SHP77 treated with DMSO at 0.1 percent for 48 hours (cell line): ENCODE data around the gene NDUFAF2.

Source experiments
- DNase-seq: peaks from one replicate; lab custom pipeline; 2025; lab: John Stamatoyannopoulos, UW

The NDUFAF2 gene

GRCh38 chr5:61123145-61123544, 178.1 kb downstream of the NDUFAF2 start:
- no peak for DNase-seq

GRCh38 chr5:61130289-61130688, 185.3 kb downstream of the NDUFAF2 start:
- no peak for DNase-seq

- DNase-seq, result no peak
Measured at GRCh38 chr5:61132559-61132958, 187.6 kb downstream of the NDUFAF2 start.

GRCh38 chr5:61137835-61138234, 192.8 kb downstream of the NDUFAF2 start:
- DNase-seq, result no peak

GRCh38 chr5:61139094-61139873, 194.3 kb downstream of the NDUFAF2 start:
- DNase-seq, result no peak

- no peak for DNase-seq
Measured at GRCh38 chr5:61139931-61140330, 194.9 kb downstream of the NDUFAF2 start.

GRCh38 chr5:61141801-61142200, 196.8 kb downstream of the NDUFAF2 start:
- no peak for DNase-seq

- no peak for DNase-seq
Measured at GRCh38 chr5:61142391-61142790, 197.4 kb downstream of the NDUFAF2 start.

GRCh38 chr5:61142811-61143210, 197.8 kb downstream of the NDUFAF2 start:
- no peak for DNase-seq

GRCh38 chr5:61148515-61148914, 203.5 kb downstream of the NDUFAF2 start:
- DNase-seq, result no peak

GRCh38 chr5:61151893-61152292, 206.9 kb downstream of the NDUFAF2 start:
- no peak for DNase-seq

- DNase-seq, result no peak
Measured at GRCh38 chr5:61159070-61159469, 214.1 kb downstream of the NDUFAF2 start.

GRCh38 chr5:61159836-61160235, 214.8 kb downstream of the NDUFAF2 start:
- no peak for DNase-seq

- DNase-seq, result no peak
Measured at GRCh38 chr5:61160497-61160896, 215.5 kb downstream of the NDUFAF2 start.

- DNase-seq, result peak; percentile 70
Measured at GRCh38 chr5:61162010-61162831, 217.2 kb downstream of the NDUFAF2 start, which contains the start of gene SMIM15. SMIM15 (minus strand) TSS chr5:61162468; CDS start chr5:61160171, 2,297 bp downstream.

- peak; percentile 7 for DNase-seq
Measured at GRCh38 chr5:61162832-61163567, 218.0 kb downstream of the NDUFAF2 start.

GRCh38 chr5:61163905-61164304, 218.9 kb downstream of the NDUFAF2 start:
- no peak for DNase-seq

GRCh38 chr5:61167382-61167781, 222.4 kb downstream of the NDUFAF2 start:
- DNase-seq, result no peak

- no peak for DNase-seq
Measured at GRCh38 chr5:61168951-61169350, 223.9 kb downstream of the NDUFAF2 start.

- DNase-seq, result no peak
Measured at GRCh38 chr5:61171479-61171878, 226.5 kb downstream of the NDUFAF2 start.

- DNase-seq, result no peak
Measured at GRCh38 chr5:61176631-61177030, 231.6 kb downstream of the NDUFAF2 start.

- no peak for DNase-seq
Measured at GRCh38 chr5:61177070-61177469, 232.1 kb downstream of the NDUFAF2 start.
